ENCODE data around the gene GGNBP2.

GRCh38 chr17:36629970-36630502 is 85.3 kb downstream of the GGNBP2 start:
- no peak for TF ChIP-seq EZH2 (IDR thresholded peaks at IDR 0.05; ENCODE audit: low read length, missing control alignments)
- TF ChIP-seq CTCF (conservative IDR thresholded peaks at IDR 0.05 in 1 of 2, IDR thresholded peaks at IDR 0.05 in 1 of 2; ENCODE audit: low read depth in 1 of 2, low read length in 2 of 2): no peak

Data from fibroblast of lung (primary cell).